Cardiac septum (tissue), 1 donor: Measurements from ENCODE around the gene IGFBPL1. TPM values are rescaled to one million over a fixed set of nuclear protein-coding genes. Genes with fewer than 3 reads are reported as not detected.

Experiments used
- DNase-seq: peaks from one replicate; pipeline ENCODE4 v3.0.0-alpha.2; 2020; ENCODE audit warnings: low spot score
- intact Hi-C: fragments of 100-400 bp; cut with DNase I; formaldehyde crosslinking; loops from one replicate; pipeline ENCODE4 v1.14.0; 2022
- total RNA-seq: library from RNA; stranded (reverse); fragmentation: NEBNext Ultra II Directional; extraction: Animal tissue kit (Norgen Biotek cat#: 25700); gene quantifications from one replicate; pipeline ENCODE4 v1.2.1, GENCODE V29; 2021
- donor health status: DM: no; HTN: no; CAD: no.

The IGFBPL1 gene
- total RNA-seq, 1 donor from 2014 or later, result 0.30 TPM

DNA sequence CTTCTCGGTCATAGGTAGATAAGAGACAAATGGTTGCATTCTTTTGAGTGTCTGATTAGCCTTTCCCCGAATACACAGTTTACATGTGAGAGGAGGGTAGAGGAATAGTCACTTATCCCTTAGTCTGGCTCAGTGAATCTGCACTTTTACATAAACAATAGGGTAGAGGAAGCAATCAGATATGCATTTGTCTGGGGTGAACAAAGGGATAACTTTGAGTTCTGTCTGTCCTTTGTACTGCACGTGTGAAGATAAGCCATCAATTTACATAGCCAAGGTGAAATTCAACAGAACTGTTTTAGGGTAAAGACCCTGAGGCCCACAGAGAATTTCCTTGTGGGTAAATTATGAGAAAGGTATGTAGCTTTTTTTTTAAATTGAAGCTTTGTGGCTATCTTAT is 10.1 kb upstream of the IGFBPL1 start:
- no peak for DNase-seq
- intact Hi-C loops, result no loop called here

DNA sequence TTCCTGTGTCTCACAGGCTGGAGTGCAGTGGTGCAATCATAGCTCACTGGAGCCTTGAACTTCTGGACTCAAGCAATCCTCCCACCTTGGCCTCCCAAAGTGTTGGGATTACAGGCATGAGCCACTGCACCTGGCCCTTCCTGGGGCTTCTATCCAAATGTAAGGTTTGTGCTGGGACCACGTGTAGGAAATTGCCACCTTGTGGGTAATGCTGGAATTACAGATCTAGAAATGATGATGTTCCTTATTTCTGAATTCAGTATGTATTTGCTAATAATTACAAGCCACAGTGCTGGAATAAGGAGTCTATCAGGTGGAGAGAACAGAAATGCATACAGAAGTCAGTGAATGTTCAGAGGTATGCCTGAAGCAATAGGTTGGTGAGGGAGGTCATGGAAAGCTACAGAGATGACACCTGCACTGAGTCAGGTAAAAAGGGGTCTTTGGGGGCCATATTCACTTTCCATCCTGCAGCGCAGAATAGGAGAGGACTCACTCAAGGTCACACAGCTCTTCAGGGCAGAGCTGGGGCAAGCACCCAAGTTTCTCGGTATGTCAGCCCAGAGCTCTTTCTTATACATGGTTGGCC is 8.8 kb upstream of the IGFBPL1 start:
- intact Hi-C loops, result no loop called here
- DNase-seq, result no peak

- no peak for DNase-seq
- intact Hi-C loops, result no loop called here
These were observed 6.9 kb upstream of the IGFBPL1 start for GRCh38 chr9:38431116-38431515.

DNA sequence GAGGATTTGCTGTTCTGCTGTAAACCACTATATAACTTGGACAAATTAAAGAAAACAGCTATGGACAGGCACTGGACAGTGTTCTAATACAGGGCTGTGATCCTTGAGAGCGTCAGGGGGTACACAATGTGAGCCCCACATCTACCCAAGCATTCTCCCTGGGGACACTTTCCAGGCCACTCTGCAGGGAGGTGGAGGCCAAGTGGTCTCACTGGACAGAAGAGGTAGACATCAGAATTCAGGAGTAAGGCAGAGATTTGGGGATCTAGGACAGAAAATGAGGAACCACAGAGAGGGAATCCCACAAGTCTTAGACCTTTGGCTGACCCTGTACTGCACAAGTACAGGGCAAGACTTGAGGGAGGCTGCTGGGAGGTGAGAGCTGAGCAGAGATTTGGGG is 3.8 kb upstream of the IGFBPL1 start:
- no peak for DNase-seq

GRCh38 chr9:38424918-38425317 is 664 bp upstream of the IGFBPL1 start:
- no peak for DNase-seq
- intact Hi-C loops, result no loop called here

More for the DNA sequence above, 3.8 kb upstream of the IGFBPL1 start:
- intact Hi-C loops, result no loop called here

- intact Hi-C loops, result no loop called here
- peak; percentile 71 for DNase-seq
These were observed 831 bp downstream of the IGFBPL1 start for GRCh38 chr9:38423273-38423972.

- intact Hi-C loops, result no loop called here
- peak; percentile 22 for DNase-seq
These were observed 1.5 kb downstream of the IGFBPL1 start for GRCh38 chr9:38422555-38423260.

DNA sequence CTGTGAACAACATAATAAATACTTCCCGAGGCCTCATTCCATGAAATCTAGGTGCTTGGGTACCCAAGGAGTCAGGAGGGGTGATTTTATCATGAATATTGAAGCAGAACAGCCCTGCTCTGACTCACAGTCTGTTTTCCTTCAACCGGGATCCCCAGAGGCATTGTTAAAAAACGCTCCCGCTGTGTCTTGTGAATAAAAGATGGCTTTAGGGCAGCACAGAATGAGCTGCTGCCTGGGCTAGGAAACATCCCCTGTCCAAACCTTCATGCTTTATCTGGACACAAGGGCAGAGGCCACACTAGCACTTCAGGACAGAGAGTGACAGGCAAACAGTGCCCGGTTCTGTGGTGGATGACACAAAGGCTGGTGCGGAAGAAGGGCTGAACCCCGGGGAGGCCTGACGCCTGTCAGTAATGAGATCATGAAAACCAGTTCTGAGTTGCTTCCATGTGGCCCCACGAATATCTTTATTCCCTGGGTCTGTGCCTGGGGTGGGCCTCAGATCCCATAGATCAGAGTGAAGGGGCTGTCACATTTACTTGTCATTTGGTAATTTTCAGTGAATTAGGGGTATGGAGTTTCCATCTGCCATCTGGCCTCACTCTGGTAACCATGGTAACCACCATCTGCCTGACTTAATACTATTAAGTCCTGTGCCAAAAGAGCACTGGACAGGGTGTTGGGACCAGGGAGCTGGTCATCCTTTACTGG is 2.6 kb downstream of the IGFBPL1 start:
- DNase-seq, result peak; percentile 26
- intact Hi-C loops, result no loop called here

GRCh38 chr9:38419181-38419580 is 5.1 kb downstream of the IGFBPL1 start:
- peak; percentile 33 for DNase-seq
- intact Hi-C loops, result no loop called here

DNA sequence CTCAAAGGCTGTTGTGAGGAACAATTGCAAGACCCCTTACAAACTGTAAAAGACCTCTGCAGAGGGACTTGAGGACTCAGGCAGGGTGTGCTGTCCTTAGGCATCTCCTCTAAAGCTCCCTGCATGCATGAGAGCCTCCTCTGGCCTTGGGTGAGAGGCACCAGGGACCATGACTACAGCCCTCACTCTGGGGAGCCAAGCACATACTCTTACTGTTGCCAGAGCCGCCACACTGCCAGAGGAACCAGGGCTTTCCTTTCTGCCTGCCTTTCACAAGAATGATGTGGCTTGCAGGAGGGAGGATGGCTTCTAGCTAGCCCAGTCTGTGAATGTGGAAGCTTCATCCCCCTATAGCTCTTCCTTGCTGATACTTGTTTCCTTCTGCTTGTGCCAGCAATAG is 5.9 kb downstream of the IGFBPL1 start:
- intact Hi-C loops, result no loop called here
- no peak for DNase-seq

DNA sequence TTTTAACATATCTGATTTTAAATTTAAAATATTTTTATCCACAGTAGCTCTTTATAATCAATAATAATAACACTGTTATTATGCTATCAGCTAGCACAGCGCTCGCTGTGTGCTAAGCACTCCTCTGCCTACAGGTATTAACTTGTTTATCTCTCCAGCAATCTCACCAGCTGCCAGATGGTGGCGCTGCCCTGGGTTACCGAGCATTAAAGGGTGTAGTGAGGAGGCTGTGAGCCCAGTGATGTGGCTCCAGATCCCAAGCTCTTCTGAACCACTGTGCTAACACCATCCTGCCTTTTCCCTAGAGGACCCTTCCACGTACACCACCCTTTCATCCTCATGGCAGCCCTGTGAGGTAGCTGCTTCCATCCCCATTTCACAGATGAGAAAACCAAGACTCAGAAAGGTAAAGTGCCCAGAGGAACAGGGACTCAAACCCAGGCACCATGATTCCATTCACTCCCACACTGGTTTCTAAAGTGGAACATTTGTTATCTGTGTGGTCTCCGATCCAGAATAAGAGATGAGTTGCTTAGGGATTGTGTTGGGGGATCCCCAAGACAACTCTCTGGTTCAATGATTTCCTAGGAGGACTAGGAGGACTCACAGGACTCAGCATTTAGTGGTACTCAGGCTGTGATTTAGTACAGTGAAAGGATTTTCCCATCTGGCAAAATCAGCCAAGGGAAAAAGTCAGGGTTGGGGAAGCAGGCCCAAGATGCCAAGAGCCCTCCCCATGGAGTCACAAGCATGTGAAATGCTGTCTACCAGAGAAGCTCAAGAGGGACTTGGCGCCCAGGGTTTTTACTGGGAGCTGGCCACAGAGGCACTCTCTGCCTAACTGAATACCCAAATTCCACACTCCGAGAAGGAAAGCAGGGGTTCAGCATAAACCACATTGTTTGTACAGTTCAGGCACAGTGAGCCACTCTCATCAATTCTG is 7.0 kb downstream of the IGFBPL1 start:
- intact Hi-C loops, result no loop called here
- DNase-seq, result no peak

- no peak for DNase-seq
- intact Hi-C loops, result no loop called here
These were observed 7.8 kb downstream of the IGFBPL1 start for GRCh38 chr9:38416461-38416860.

- intact Hi-C loops, result no loop called here
- no peak for DNase-seq
These were observed 8.4 kb downstream of the IGFBPL1 start for GRCh38 chr9:38415856-38416255.

GRCh38 chr9:38414040-38414723 is 10.1 kb downstream of the IGFBPL1 start:
- intact Hi-C loops, result no loop called here
- no peak for DNase-seq

DNA sequence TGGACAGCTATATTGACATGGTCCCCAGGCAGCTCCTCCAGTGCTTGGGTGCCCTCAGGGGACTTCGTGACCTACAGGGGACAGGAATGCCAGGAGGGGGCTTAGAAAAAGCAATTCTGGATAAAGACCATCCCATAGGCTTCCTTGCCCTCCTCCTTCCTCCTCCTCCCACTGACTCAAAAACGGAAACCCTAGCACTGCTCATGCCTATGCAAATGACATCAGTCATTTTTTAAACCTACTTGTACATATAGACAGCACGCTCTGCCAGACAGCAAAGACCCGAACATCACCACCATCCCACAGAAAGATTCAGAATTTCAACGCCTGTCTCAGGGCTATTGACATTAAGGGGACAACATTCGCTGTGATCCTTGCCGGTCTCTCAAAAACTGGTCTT is 11.0 kb downstream of the IGFBPL1 start:
- intact Hi-C loops, result no loop called here
- DNase-seq, result no peak

- no peak for DNase-seq
- intact Hi-C loops, result no loop called here
These were observed 11.5 kb downstream of the IGFBPL1 start for GRCh38 chr9:38412751-38413150.

GRCh38 chr9:38408719-38409118 is 15.5 kb downstream of the IGFBPL1 start:
- DNase-seq, result no peak
- intact Hi-C loops, result no loop called here

GRCh38 chr9:38406476-38407186 is 17.6 kb downstream of the IGFBPL1 start:
- intact Hi-C loops, result no loop called here
- DNase-seq, result no peak
